ENCODE data around the gene GALNT8.

The GALNT8 gene, protein sequence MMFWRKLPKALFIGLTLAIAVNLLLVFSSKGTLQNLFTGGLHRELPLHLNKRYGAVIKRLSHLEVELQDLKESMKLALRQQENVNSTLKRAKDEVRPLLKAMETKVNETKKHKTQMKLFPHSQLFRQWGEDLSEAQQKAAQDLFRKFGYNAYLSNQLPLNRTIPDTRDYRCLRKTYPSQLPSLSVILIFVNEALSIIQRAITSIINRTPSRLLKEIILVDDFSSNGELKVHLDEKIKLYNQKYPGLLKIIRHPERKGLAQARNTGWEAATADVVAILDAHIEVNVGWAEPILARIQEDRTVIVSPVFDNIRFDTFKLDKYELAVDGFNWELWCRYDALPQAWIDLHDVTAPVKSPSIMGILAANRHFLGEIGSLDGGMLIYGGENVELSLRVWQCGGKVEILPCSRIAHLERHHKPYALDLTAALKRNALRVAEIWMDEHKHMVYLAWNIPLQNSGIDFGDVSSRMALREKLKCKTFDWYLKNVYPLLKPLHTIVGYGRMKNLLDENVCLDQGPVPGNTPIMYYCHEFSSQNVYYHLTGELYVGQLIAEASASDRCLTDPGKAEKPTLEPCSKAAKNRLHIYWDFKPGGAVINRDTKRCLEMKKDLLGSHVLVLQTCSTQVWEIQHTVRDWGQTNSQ

GRCh38 chr12:4719821-4720636, at the start of gene GALNT8:
TSS of gene GALNT8 (plus strand) at chr12:4720400. CDS start at chr12:4720678, 278 bp downstream.
- H3K9me3 ChIP-seq (ENCODE audit: severe bottlenecking) = no peaks in the 10 kb centered on the region
- H3K4me3 ChIP-seq (ENCODE audit: low read depth, low read length) = peak within 1 kb of the TSS; percentile 22
- peak within 1 kb of the TSS; percentile 79 for H3K27ac ChIP-seq
- no peak for TF ChIP-seq CTCF (IDR thresholded peaks at IDR 0.05; ENCODE audit: low read depth, low read length)
- DNase-seq = peak; percentile 56
- H3K36me3 ChIP-seq = peaks cover 5% of the 10 kb centered on the region; the same call in 1 of the 2 replicates
- no peaks in the 10 kb centered on the region for H3K27me3 ChIP-seq (ENCODE audit: insufficient read depth, low read depth, severe bottlenecking)

- no peaks in the 10 kb centered on the region for H3K27me3 ChIP-seq (ENCODE audit: insufficient read depth, low read depth, severe bottlenecking)
- H3K4me3 ChIP-seq (ENCODE audit: low read depth, low read length) = no peak overlapping the region
- H3K27ac ChIP-seq = no peak overlapping the region
- peaks cover 4% of the 10 kb centered on the region for H3K9me3 ChIP-seq (ENCODE audit: severe bottlenecking)
- peaks cover 21% of the 10 kb centered on the region for H3K36me3 ChIP-seq
- DNase-seq = no peak
- TF ChIP-seq CTCF (IDR thresholded peaks at IDR 0.05; ENCODE audit: low read depth, low read length) = no peak
Observed at GRCh38 chr12:4679711-4680110, 40.5 kb upstream of the GALNT8 start.

DNA sequence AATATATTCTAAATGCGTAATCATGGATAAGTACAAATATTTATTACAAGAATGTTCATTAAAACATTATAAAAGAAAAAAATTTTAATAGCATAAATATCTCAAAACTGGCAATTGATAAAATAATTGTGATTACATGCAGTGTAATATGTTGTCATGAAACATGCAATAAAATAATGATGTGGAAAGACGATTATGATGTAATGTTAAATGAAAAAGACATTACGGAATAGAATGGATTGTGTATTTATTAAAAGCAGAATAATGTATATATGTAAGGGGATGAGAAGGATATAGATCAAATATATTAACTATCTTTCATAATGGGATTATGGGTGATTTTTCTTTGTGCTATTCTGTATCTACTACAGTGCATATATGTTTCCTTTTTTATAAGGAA, 38.5 kb upstream of the GALNT8 start:
- peaks cover 4% of the 10 kb centered on the region for H3K9me3 ChIP-seq (ENCODE audit: severe bottlenecking)

GRCh38 chr12:4685317-4685716, 34.9 kb upstream of the GALNT8 start:
- H3K27ac ChIP-seq = no peak overlapping the region
- H3K36me3 ChIP-seq = peaks cover 62% of the 10 kb centered on the region
- H3K27me3 ChIP-seq (ENCODE audit: insufficient read depth, low read depth, severe bottlenecking) = no peaks in the 10 kb centered on the region
- H3K4me3 ChIP-seq (ENCODE audit: low read depth, low read length) = no peak overlapping the region
- no peaks in the 10 kb centered on the region for H3K9me3 ChIP-seq (ENCODE audit: severe bottlenecking)
- TF ChIP-seq CTCF (IDR thresholded peaks at IDR 0.05; ENCODE audit: low read depth, low read length) = no peak
- DNase-seq = peak; percentile 9

More for the DNA sequence above, 38.5 kb upstream of the GALNT8 start:
- Histone ChIP-seq H3K36me3 (peaks cover 39% of the 10 kb centered on the region), H3K4me3 (ENCODE audit: low read depth, low read length) (no peak overlapping the region), H3K27me3 (ENCODE audit: insufficient read depth, low read depth, severe bottlenecking) (no peaks in the 10 kb centered on the region), H3K27ac (no peak overlapping the region)
- DNase-seq = no peak
- no peak for TF ChIP-seq CTCF (IDR thresholded peaks at IDR 0.05; ENCODE audit: low read depth, low read length)

GRCh38 chr12:4690760-4691159, 29.4 kb upstream of the GALNT8 start:
- Histone ChIP-seq H3K36me3 (peaks cover 34% of the 10 kb centered on the region), H3K9me3 (ENCODE audit: severe bottlenecking) (no peaks in the 10 kb centered on the region)

More at GRCh38 chr12:4690760-4691159, 29.4 kb upstream of the GALNT8 start:
- no peak for TF ChIP-seq CTCF (IDR thresholded peaks at IDR 0.05; ENCODE audit: low read depth, low read length)
- Histone ChIP-seq H3K4me3 (ENCODE audit: low read depth, low read length) (no peak overlapping the region), H3K27ac (no peak overlapping the region), H3K27me3 (ENCODE audit: insufficient read depth, low read depth, severe bottlenecking) (no peaks in the 10 kb centered on the region)
- no peak for DNase-seq

Measured in WERI-Rb-1 (cell line).